Stimulated activated CD4-positive, alpha-beta T cell treated with anti-CD3 and anti-CD28 coated beads, Interleukin-1b, Interleukin-23, amount 100 ng/mL, for 48 hours (primary cell): ENCODE measurements around the gene RASL12.
"Not testable (repeated sequence)": the region's sequence is repeated elsewhere in the genome, so short reads cannot be mapped to it uniquely, and the experiment has no call there.

Source experiments
- DNase-seq: peaks from one replicate; pipeline ENCODE4 v3.0.0-alpha.2; 2020

The RASL12 gene

DNA sequence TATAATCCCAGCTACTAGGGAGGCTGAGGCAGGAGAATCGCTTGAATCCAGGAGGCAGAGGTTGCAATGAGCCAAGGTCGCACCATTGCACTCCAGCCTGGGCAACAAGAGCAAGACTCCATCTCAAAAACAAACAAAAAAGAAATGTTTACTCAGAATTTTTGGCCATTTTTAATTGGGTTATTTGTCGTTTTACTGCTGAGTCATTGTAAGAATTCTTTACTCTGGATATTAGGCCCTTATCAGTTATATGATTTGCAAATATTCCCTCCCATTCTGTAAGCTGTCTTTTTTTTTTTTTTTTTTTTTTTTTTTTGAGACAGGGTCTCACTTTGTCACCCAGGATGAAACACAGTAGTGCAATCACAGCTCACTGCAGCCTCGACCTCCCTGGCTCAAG, 56.6 kb downstream of the RASL12 start:
- not testable (repeated sequence) for DNase-seq

DNA sequence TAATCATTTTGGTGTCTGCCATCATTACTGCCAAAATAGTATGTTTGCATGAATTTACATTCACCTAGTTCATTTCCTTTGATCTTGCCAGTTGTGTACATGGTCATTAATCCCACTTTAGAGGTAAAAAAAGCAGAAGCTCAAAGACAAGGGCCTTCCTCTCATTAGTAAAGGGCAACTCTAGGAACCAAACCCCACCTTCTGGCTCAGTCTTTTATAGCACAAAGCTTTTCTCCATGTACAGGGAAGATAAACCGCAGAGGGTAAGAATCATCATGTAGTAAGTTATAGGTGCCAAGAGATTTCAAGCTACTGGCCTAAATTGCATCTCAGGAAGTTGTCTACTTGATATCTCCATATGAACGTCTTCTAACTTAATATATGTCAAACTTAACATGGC, 58.8 kb downstream of the RASL12 start:
- no peak for DNase-seq

DNA sequence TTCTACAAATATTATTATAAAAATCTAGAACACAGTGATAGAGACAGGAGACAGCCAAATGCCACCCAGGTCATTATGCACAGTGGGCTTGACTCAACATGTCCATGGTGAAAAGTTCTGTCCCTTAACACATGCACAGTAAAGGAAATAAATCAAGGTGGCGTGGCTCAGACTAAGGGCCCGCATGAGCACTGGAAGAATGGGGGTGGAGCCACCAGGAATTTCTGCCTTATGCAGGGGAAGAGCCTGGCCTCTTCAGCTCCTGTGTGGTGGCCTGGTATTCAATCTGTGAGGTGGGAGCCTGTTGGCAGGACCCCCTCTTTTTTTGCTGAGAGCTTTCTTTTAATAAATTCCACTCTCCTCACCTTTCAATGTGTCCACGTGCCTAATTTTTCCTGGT, 60.9 kb downstream of the RASL12 start:
- DNase-seq: no peak

DNA sequence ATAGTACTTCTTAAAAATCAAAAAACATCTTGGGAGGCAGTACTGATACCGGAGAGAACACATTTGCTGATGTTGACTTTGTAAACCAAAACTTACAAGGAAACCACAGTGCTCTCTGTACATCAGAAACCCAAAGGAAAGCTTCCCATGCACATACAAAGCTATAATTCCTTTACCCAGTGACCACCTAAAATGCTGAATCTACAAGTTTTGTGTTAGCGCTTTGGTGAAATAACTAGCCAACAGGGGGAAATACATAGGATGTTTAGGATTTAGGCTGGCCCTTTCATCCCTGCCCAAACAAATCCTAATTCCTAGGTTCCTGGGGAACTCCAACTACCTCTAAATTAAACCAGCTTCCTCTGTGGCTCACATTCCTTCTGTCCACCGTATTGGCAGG, 62.8 kb downstream of the RASL12 start:
- DNase-seq: no peak
